ENCODE data around the gene PRR33. TPM values are rescaled to one million over a fixed set of nuclear protein-coding genes. Genes with fewer than 3 reads are reported as not detected.
A peak's percentile ranks its signal among the peaks of the same experiment; 100 is the strongest.

Gene PRR33
- total and polyA plus RNA-seq, 4 donors = not detected

DNA sequence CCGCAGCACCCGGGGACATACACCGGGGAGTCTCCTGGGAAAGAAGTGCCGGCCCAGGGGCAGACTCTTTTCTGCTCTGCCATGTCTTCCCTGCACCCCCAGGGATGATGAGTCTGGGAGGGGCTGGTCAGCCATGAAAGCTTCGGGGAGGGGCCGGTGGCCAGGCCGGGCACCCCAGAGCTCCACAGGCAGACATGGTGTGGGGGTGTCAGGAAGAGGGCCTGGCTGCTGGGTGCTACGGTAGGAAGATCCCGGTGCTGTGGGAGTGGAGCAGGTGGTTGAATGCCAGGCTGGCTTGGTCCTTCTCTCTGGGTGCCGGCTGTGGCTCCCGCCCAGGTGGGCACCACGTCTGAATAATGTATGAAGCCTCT, 21.4 kb downstream of the PRR33 start:
- H3K9ac ChIP-seq (ENCODE audit: low read depth in 1 of 2, low read length in 2 of 2) = no peak overlapping the region
- peak overlapping the region in 1 of 2 donors; percentile 41 for H3K27ac ChIP-seq (ENCODE audit: low read depth in 1 of 2, low read length in 2 of 2)
- no peak for DNase-seq (ENCODE audit: low spot score)
- TF ChIP-seq JUND (IDR thresholded peaks at IDR 0.05) = no peak
- TF ChIP-seq, protein P1, sequence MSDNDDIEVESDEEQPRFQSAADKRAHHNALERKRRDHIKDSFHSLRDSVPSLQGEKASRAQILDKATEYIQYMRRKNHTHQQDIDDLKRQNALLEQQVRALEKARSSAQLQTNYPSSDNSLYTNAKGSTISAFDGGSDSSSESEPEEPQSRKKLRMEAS (IDR thresholded peaks at IDR 0.05) = no peak
- TF ChIP-seq HNF4A (conservative IDR thresholded peaks at IDR 0.05) = no peak
- TF ChIP-seq, protein P2, sequence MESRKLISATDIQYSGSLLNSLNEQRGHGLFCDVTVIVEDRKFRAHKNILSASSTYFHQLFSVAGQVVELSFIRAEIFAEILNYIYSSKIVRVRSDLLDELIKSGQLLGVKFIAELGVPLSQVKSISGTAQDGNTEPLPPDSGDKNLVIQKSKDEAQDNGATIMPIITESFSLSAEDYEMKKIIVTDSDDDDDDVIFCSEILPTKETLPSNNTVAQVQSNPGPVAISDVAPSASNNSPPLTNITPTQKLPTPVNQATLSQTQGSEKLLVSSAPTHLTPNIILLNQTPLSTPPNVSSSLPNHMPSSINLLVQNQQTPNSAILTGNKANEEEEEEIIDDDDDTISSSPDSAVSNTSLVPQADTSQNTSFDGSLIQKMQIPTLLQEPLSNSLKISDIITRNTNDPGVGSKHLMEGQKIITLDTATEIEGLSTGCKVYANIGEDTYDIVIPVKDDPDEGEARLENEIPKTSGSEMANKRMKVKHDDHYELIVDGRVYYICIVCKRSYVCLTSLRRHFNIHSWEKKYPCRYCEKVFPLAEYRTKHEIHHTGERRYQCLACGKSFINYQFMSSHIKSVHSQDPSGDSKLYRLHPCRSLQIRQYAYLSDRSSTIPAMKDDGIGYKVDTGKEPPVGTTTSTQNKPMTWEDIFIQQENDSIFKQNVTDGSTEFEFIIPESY (IDR thresholded peaks at IDR 0.05) = no peak
- no peak for TF ChIP-seq FOXA1 (IDR thresholded peaks at IDR 0.05)
- no peak for TF ChIP-seq SP1 (IDR thresholded peaks at IDR 0.05)
- no peak for TF ChIP-seq EGR1 (IDR thresholded peaks at IDR 0.05; ENCODE audit: low read depth in 2 of 2)
- TF ChIP-seq FOXA2 (IDR thresholded peaks at IDR 0.05) = no peak
- TF ChIP-seq YY1 (IDR thresholded peaks at IDR 0.05) = no peak
- no peak for TF ChIP-seq TAF1 (conservative IDR thresholded peaks at IDR 0.05)
- no peak for TF ChIP-seq RXRA (IDR thresholded peaks at IDR 0.05)
- TF ChIP-seq RAD21 (IDR thresholded peaks at IDR 0.05) = no peak
- no peak for TF ChIP-seq GABPA (IDR thresholded peaks at IDR 0.05 in 1 of 2, conservative IDR thresholded peaks at IDR 0.05 in 1 of 2)
- TF ChIP-seq, protein P3, sequence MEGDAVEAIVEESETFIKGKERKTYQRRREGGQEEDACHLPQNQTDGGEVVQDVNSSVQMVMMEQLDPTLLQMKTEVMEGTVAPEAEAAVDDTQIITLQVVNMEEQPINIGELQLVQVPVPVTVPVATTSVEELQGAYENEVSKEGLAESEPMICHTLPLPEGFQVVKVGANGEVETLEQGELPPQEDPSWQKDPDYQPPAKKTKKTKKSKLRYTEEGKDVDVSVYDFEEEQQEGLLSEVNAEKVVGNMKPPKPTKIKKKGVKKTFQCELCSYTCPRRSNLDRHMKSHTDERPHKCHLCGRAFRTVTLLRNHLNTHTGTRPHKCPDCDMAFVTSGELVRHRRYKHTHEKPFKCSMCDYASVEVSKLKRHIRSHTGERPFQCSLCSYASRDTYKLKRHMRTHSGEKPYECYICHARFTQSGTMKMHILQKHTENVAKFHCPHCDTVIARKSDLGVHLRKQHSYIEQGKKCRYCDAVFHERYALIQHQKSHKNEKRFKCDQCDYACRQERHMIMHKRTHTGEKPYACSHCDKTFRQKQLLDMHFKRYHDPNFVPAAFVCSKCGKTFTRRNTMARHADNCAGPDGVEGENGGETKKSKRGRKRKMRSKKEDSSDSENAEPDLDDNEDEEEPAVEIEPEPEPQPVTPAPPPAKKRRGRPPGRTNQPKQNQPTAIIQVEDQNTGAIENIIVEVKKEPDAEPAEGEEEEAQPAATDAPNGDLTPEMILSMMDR (IDR thresholded peaks at IDR 0.05; ENCODE audit: low read depth, low read length, missing input control) = no peak
- no peaks in the 10 kb centered on the region for H3K9me3 ChIP-seq (ENCODE audit: control insufficient read depth in 4 of 4, low read length in 3 of 4)
- no peaks in the 10 kb centered on the region for H3K36me3 ChIP-seq (ENCODE audit: control insufficient read depth in 4 of 4, insufficient read depth in 3 of 4, low read depth in 1 of 4, low read length in 3 of 4)
- peaks cover 0 to 3% (median 0%) of the 10 kb centered on the region in 4 donors for H3K27me3 ChIP-seq (ENCODE audit: control insufficient read depth in 4 of 4, insufficient read depth in 4 of 4, low read length in 3 of 4)
- H3K4me1 ChIP-seq (ENCODE audit: control insufficient read depth in 4 of 4, insufficient read depth in 4 of 4, low read length in 3 of 4) = peaks cover 0 to 6% (median 0%) of the 10 kb centered on the region in 4 donors
- H3K4me3 ChIP-seq (ENCODE audit: low read depth in 1 of 3, low read length in 3 of 3) = no peak overlapping the region
- 72% methylated on average over 12 of the region's 12 CpGs for WGBS

DNA sequence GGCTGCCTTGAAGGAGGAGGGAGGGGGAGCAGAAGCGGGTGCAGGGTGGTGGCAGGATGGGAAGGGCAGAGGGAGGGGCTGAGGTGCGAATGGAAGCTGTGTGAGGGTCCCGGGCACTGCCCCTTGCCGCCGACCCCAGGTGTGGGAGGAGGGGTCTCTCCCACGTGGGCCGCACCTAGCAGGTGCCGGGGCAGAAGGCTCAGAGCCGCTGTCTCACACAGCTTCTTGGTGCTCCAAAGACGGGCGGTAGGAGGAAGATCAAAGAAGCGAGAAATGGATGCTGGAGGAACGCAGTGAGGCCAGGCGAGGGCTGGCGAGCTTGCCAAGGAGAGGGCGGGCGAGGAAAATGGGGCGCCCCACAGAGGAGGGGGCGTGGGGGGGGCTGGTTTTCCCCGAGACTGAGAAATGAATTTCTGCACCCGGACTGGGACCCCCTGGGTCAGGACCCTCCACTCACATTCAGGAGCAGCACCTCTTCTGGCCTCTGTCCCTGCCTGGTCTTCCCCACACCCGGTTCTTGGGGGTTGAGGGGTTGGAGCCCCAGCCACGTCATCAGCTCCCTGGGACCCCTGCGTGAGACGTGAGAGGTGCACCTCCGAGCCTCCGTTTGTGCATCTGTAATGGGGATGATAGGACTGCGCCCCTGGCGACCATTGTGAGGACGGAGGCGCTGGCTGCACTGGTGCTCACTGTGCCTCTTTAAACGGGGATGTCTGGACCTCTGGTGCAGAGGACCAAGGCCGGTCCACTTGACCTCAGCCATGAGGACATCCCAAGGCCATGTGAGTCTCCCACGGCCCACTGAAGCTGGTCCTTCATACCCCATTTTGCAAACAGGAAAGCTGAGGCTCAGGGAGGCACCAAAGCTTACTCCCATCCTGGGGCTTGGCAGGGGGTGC, 22.0 kb downstream of the PRR33 start:
- H3K4me3 ChIP-seq (ENCODE audit: low read depth in 1 of 3, low read length in 3 of 3) = no peak overlapping the region
- no peak for DNase-seq (ENCODE audit: low spot score)
- TF ChIP-seq YY1 (IDR thresholded peaks at IDR 0.05) (no peak), NR2F2 (IDR thresholded peaks at IDR 0.05) (no peak), HNF4A (conservative IDR thresholded peaks at IDR 0.05) (no peak), RAD21 (IDR thresholded peaks at IDR 0.05) (no peak), FOXA1 (IDR thresholded peaks at IDR 0.05) (no peak), SP1 (IDR thresholded peaks at IDR 0.05) (no peak), EGR1 (IDR thresholded peaks at IDR 0.05; ENCODE audit: low read depth in 2 of 2) (no peak), RXRA (IDR thresholded peaks at IDR 0.05) (no peak)
- TF ChIP-seq, protein P4, sequence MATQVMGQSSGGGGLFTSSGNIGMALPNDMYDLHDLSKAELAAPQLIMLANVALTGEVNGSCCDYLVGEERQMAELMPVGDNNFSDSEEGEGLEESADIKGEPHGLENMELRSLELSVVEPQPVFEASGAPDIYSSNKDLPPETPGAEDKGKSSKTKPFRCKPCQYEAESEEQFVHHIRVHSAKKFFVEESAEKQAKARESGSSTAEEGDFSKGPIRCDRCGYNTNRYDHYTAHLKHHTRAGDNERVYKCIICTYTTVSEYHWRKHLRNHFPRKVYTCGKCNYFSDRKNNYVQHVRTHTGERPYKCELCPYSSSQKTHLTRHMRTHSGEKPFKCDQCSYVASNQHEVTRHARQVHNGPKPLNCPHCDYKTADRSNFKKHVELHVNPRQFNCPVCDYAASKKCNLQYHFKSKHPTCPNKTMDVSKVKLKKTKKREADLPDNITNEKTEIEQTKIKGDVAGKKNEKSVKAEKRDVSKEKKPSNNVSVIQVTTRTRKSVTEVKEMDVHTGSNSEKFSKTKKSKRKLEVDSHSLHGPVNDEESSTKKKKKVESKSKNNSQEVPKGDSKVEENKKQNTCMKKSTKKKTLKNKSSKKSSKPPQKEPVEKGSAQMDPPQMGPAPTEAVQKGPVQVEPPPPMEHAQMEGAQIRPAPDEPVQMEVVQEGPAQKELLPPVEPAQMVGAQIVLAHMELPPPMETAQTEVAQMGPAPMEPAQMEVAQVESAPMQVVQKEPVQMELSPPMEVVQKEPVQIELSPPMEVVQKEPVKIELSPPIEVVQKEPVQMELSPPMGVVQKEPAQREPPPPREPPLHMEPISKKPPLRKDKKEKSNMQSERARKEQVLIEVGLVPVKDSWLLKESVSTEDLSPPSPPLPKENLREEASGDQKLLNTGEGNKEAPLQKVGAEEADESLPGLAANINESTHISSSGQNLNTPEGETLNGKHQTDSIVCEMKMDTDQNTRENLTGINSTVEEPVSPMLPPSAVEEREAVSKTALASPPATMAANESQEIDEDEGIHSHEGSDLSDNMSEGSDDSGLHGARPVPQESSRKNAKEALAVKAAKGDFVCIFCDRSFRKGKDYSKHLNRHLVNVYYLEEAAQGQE (IDR thresholded peaks at IDR 0.05) = no peak
- TF ChIP-seq, protein P5, sequence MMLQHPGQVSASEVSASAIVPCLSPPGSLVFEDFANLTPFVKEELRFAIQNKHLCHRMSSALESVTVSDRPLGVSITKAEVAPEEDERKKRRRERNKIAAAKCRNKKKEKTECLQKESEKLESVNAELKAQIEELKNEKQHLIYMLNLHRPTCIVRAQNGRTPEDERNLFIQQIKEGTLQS (IDR thresholded peaks at IDR 0.05) = no peak
- TF ChIP-seq, protein P3 (IDR thresholded peaks at IDR 0.05; ENCODE audit: low read depth, low read length, missing input control) = no peak
- TF ChIP-seq, protein P1 (IDR thresholded peaks at IDR 0.05) = no peak
- TF ChIP-seq, protein P2 (IDR thresholded peaks at IDR 0.05) = no peak

More for the DNA sequence above, 22.0 kb downstream of the PRR33 start:
- 55% methylated on average over 34 of the region's 34 CpGs for WGBS
- Histone ChIP-seq H3K9me3 (ENCODE audit: control insufficient read depth in 4 of 4, low read length in 3 of 4) (no peaks in the 10 kb centered on the region), H3K36me3 (ENCODE audit: control insufficient read depth in 4 of 4, insufficient read depth in 3 of 4, low read depth in 1 of 4, low read length in 3 of 4) (no peaks in the 10 kb centered on the region), H3K27ac (ENCODE audit: low read depth in 1 of 2, low read length in 2 of 2) (no peak overlapping the region), H3K4me1 (ENCODE audit: control insufficient read depth in 4 of 4, insufficient read depth in 4 of 4, low read length in 3 of 4) (peaks cover 0 to 6% (median 2%) of the 10 kb centered on the region in 4 donors), H3K27me3 (ENCODE audit: control insufficient read depth in 4 of 4, insufficient read depth in 4 of 4, low read length in 3 of 4) (peaks cover 0 to 3% (median 0%) of the 10 kb centered on the region in 4 donors), H3K9ac (ENCODE audit: low read depth in 1 of 2, low read length in 2 of 2) (no peak overlapping the region)
